Right hindlimb (tissue), 1 donor: Measurements from ENCODE around the gene CAND1.

Source experiments
- DNase-seq: peaks from one replicate; pipeline ENCODE4 v3.0.0-alpha.2; 2018

Gene CAND1

DNA sequence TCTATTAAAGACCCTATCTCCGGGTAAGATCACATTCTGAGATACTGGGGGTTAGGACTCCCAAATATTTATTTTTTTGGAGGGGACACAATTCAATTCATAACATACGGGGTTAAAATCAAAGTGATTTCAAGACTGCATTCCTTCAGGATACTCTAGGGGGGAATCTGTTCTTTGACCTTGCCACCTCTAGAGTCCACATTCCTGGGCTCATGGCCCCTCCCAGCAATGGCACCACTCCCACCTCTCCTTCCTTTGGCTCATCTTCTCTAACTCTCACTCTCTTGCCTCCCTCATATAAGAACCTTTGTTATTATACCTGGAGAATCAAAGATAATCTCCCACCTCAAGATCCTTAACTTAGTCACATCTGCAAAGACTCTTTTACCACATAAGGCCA, 79.5 kb downstream of the CAND1 start:
- no peak for DNase-seq

GRCh38 chr12:67352682-67353081, 83.5 kb downstream of the CAND1 start:
- no peak for DNase-seq

DNA sequence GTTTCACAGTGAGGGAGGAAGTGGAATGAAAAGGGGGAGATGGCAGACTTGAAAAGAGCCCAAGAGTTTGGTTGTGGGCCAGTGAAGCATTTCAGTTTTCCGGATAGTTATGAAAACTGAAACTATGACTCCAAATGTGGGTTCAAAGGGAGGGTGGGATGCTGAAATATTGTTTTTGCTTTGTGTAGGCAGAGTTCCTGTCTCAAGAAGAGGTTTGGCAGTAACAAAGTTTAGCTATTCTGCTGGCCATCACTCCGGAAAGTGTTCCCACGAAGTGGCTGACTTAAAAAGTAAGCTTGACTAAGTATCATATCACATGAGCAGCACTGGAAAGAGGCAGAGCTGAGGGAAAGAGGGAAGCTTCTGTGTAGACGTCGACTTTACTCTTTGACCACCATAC, 85.2 kb downstream of the CAND1 start:
- peak; percentile 43 for DNase-seq

DNA sequence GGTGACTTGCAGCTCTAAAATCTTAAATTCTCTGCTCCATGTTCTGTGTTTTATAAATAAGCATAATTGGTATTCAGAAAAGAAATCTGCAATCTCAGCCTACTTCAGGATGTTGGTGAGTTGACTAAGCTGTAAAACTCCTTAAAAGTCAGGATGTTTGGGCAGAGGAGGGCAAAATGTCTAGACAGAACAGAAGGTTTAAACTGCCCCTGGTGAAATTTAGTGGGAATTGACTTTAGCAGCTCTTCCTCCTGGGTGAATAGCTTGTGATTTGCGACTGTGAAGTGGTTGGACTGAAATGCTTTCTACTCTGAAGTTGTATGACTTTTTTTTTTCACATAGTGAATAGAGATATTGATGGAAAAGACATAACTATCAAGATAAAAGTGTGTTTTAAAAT, 85.8 kb downstream of the CAND1 start:
- no peak for DNase-seq

GRCh38 chr12:67355428-67356379, 86.5 kb downstream of the CAND1 start:
- no peak for DNase-seq

GRCh38 chr12:67356380-67356774, 87.2 kb downstream of the CAND1 start:
- no peak for DNase-seq

- DNase-seq: no peak
Observed at GRCh38 chr12:67357376-67358125, 88.4 kb downstream of the CAND1 start.

- peak; percentile 58 for DNase-seq
Observed at GRCh38 chr12:67358781-67359338, 89.7 kb downstream of the CAND1 start.

GRCh38 chr12:67362526-67362925, 93.4 kb downstream of the CAND1 start:
- DNase-seq: no peak

GRCh38 chr12:67364228-67364627, 95.1 kb downstream of the CAND1 start:
- DNase-seq: no peak

- DNase-seq: no peak
Observed at GRCh38 chr12:67365131-67365530, 96.0 kb downstream of the CAND1 start.

DNA sequence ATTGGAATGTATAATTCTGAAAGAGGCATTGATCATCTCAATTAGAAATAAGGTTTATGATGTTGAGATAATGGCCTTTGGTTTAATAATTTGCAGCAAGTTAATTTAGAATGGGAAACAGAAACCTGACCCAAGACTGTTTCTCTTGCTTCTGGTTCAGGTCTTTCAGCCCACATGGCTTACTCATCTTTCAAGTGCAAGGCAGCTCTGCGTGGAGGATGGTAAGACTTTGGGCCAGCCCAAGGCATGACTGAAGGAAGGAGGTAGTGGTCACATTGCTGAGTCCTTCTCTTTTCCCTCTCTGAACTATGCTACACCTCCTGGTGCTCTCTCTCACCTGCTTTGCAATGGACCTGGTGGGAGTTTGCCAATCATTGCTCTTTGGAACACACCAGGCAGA, 98.7 kb downstream of the CAND1 start:
- DNase-seq: no peak
